Rectal smooth muscle tissue (tissue), 1 donor: ENCODE results near the gene SMYD3.
"Not testable (repeated sequence)": the region's sequence is repeated elsewhere in the genome, so short reads cannot be mapped to it uniquely, and the experiment has no call there.

ENCODE experiments used
- H3K27ac ChIP-seq: one replicate; pipeline ENCODE4 v1.7.0; 2013; ENCODE audit warnings: low read depth, low read length, inconsistent platforms
- H3K27me3 ChIP-seq: one replicate; pipeline ENCODE4 v1.7.0; 2013; ENCODE audit warnings: low read length; ENCODE audit not compliant: control insufficient read depth, insufficient read depth
- H3K36me3 ChIP-seq: one replicate; pipeline ENCODE4 v1.7.0; 2013; ENCODE audit warnings: low read length; ENCODE audit not compliant: control insufficient read depth, insufficient read depth
- H3K4me1 ChIP-seq: one replicate; pipeline ENCODE4 v1.7.0; 2013; ENCODE audit warnings: low read length; ENCODE audit not compliant: control insufficient read depth, insufficient read depth
- H3K4me3 ChIP-seq: one replicate; pipeline ENCODE4 v1.7.0; 2013; ENCODE audit warnings: low read length
- H3K9ac ChIP-seq: one replicate; pipeline ENCODE4 v1.7.0; 2013; ENCODE audit warnings: low read length

The SMYD3 gene

DNA sequence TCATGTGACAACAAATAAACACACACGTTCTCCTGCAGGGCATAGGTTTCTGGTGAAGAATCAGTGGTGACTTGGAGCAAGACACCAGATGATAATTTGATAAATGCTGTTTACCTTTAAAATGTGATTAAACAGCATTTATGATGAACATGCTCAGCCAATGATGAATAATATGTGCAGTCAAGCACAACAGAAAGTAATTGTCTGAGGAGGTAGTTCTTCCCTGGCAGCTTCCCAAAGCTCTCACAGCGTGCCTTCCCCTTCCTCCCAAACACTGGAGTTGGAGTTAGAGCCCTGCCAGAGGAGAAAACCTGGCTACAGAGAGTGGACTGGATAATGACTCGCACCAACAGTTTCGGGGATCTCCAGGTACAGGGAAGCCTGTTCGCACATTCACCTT is 463.5 kb downstream of the SMYD3 start:
- H3K4me1 ChIP-seq = no peaks in the 10 kb centered on the region
- H3K9ac ChIP-seq = no peak overlapping the region

GRCh38 chr1:246041360-246041759 is 465.7 kb downstream of the SMYD3 start:
- H3K9ac ChIP-seq = no peak overlapping the region
- no peak overlapping the region for H3K27ac ChIP-seq
- no peaks in the 10 kb centered on the region for H3K36me3 ChIP-seq
- H3K27me3 ChIP-seq = no peaks in the 10 kb centered on the region
- no peaks in the 10 kb centered on the region for H3K4me1 ChIP-seq
- no peak overlapping the region for H3K4me3 ChIP-seq

More for the DNA sequence above, 463.5 kb downstream of the SMYD3 start:
- no peaks in the 10 kb centered on the region for H3K27me3 ChIP-seq
- H3K4me3 ChIP-seq = no peak overlapping the region
- H3K27ac ChIP-seq = no peak overlapping the region
- H3K36me3 ChIP-seq = no peaks in the 10 kb centered on the region

GRCh38 chr1:246040200-246040890 is 466.7 kb downstream of the SMYD3 start:
- H3K9ac ChIP-seq = no peak overlapping the region

DNA sequence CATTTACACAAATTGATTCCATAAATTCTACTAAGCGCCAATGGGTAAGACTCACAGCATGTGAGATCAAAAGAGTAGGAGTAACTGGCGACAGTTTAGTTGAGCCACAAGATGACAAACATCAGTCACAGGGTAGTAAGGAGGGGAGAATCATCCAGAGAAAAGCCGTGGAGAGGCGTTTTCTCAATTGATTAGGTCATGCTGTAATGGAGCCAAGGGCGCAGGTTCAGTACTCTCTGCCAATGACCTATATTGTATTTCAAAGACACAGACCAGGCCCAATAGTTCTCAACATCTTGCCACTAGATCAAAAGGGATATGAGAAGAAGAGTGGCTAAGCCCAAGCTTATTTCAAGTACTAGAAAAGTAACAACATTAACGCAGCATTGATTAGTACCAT is 467.5 kb downstream of the SMYD3 start:
- Histone ChIP-seq H3K27ac (no peak overlapping the region), H3K27me3 (no peaks in the 10 kb centered on the region), H3K36me3 (no peaks in the 10 kb centered on the region), H3K4me3 (no peak overlapping the region), H3K4me1 (no peaks in the 10 kb centered on the region), H3K9ac (no peak overlapping the region)

More at GRCh38 chr1:246040200-246040890, 466.7 kb downstream of the SMYD3 start:
- H3K36me3 ChIP-seq = no peaks in the 10 kb centered on the region
- H3K27ac ChIP-seq = no peak overlapping the region
- H3K4me1 ChIP-seq = no peaks in the 10 kb centered on the region
- no peaks in the 10 kb centered on the region for H3K27me3 ChIP-seq
- no peak overlapping the region for H3K4me3 ChIP-seq

DNA sequence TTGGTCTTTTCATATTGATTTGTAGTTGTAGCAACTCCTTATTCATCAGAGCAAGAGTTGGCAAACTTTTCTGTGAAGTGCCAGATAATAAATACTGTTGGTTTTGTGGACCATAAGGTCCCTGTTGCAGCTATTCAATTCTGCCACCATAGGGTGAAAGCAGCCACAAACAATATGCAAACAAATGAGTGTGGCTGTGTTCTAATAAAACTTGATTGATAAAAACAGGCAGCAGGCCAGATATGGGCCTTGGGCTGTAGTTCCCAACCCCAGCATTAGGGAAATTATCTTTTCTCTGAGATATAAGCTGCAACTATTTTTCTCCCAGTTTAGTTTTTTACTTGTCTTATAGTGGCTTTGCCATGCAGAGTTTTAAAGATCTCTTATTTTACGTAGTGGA is 469.2 kb downstream of the SMYD3 start:
- H3K27me3 ChIP-seq = no peaks in the 10 kb centered on the region
- H3K4me1 ChIP-seq = no peaks in the 10 kb centered on the region
- H3K36me3 ChIP-seq = no peaks in the 10 kb centered on the region
- no peak overlapping the region for H3K4me3 ChIP-seq
- no peak overlapping the region for H3K9ac ChIP-seq
- H3K27ac ChIP-seq = no peak overlapping the region

GRCh38 chr1:246036175-246036574 is 470.9 kb downstream of the SMYD3 start:
- Histone ChIP-seq H3K27ac (no peak overlapping the region), H3K4me1 (no peaks in the 10 kb centered on the region), H3K27me3 (no peaks in the 10 kb centered on the region), H3K9ac (no peak overlapping the region), H3K36me3 (no peaks in the 10 kb centered on the region), H3K4me3 (no peak overlapping the region)

DNA sequence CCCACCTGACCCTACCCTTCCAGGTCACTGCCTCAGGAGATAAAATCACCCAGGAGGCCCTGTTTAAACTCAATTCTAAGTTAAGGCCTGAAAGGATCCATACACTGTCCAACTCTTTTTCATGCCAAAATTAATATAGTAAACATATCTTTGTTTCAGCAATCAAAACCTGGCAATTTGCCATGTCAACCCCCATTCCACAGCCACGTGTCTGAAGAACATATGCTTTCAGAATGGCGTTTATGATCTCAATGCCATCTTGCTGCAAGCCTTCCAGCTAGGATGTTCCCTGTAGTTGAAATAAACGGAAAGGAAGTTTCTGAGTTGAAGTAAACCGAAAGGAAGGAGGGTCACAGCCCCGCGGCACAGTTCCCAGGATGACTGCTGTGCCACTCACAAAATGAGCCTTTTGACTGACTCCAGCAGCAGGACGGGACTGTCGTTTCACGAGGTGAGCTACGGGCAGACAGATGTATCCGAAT is 472.0 kb downstream of the SMYD3 start:
- Histone ChIP-seq H3K27me3 (no peaks in the 10 kb centered on the region), H3K4me1 (no peaks in the 10 kb centered on the region), H3K4me3 (no peak overlapping the region), H3K27ac (no peak overlapping the region), H3K9ac (no peak overlapping the region), H3K36me3 (no peaks in the 10 kb centered on the region)

- no peak overlapping the region for H3K4me3 ChIP-seq
- H3K9ac ChIP-seq = no peak overlapping the region
- H3K4me1 ChIP-seq = no peaks in the 10 kb centered on the region
- no peaks in the 10 kb centered on the region for H3K27me3 ChIP-seq
- H3K36me3 ChIP-seq = no peaks in the 10 kb centered on the region
- no peak overlapping the region for H3K27ac ChIP-seq
Measured at GRCh38 chr1:246034630-246035029, 472.4 kb downstream of the SMYD3 start.

- no peak overlapping the region for H3K9ac ChIP-seq
- no peaks in the 10 kb centered on the region for H3K27me3 ChIP-seq
- no peak overlapping the region for H3K4me3 ChIP-seq
- no peaks in the 10 kb centered on the region for H3K4me1 ChIP-seq
- no peaks in the 10 kb centered on the region for H3K36me3 ChIP-seq
- H3K27ac ChIP-seq = no peak overlapping the region
Measured at GRCh38 chr1:246032984-246033383, 474.1 kb downstream of the SMYD3 start.

DNA sequence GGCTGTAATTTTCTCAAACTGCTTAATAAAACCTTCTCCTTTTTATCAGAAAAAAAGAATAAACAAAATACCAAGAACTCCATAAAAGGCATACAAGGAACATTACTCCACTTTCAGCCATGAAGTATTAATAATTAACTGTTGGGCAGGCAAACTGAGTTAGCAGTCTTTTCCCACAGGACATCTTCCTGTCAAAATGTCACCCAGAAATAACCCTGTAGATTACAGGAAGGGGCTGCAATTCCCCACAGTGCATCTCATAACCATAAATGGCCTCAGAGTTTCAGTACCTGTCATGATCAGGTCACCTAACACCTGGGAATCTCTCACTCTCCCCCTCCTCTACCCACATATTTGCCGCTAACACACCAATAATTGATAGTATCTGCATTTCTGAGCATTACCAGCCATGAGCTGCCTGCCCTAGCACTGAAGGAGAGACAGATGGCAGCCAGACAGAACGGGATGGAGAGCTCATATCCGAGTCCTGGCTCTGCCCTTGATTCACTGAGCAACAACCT is 475.0 kb downstream of the SMYD3 start:
- no peaks in the 10 kb centered on the region for H3K36me3 ChIP-seq
- no peak overlapping the region for H3K27ac ChIP-seq
- H3K4me3 ChIP-seq = no peak overlapping the region
- no peaks in the 10 kb centered on the region for H3K27me3 ChIP-seq
- H3K4me1 ChIP-seq = no peaks in the 10 kb centered on the region
- no peak overlapping the region for H3K9ac ChIP-seq

GRCh38 chr1:246029616-246030015 is 477.5 kb downstream of the SMYD3 start:
- Histone ChIP-seq H3K4me1 (no peaks in the 10 kb centered on the region), H3K27ac (no peak overlapping the region)

DNA sequence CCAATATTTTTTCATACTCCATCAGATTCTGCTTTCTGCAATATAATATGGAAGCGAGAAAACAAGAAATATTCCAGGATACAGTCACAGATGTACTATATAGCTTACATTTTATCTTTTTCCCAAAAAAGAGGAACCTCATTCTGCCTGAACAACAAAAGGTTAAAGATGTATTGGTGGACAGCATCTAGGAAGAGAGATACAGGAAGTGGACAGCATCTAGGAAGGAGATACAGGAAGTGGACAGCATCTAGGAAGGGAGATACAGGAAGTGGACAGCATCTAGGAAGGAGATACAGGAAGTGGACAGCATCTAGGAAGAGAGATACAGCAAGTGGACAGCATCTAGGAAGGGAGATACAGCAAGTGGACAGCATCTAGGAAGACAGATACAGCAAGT is 483.0 kb downstream of the SMYD3 start:
- H3K9ac ChIP-seq, H3K36me3 ChIP-seq, H3K27ac ChIP-seq, H3K4me3 ChIP-seq, H3K27me3 ChIP-seq, H3K4me1 ChIP-seq: not testable (repeated sequence)

More at GRCh38 chr1:246029616-246030015, 477.5 kb downstream of the SMYD3 start:
- no peaks in the 10 kb centered on the region for H3K27me3 ChIP-seq
- no peaks in the 10 kb centered on the region for H3K36me3 ChIP-seq
- H3K9ac ChIP-seq = no peak overlapping the region
- H3K4me3 ChIP-seq = no peak overlapping the region
